Motor neuron (in vitro differentiated cells): ENCODE results near the gene ITCH. TPM values are rescaled to one million over a fixed set of nuclear protein-coding genes. Genes with fewer than 3 reads are reported as not detected.
"Not testable (repeated sequence)": the region's sequence is repeated elsewhere in the genome, so short reads cannot be mapped to it uniquely, and the experiment has no call there.

Experiments used
- ATAC-seq, 8 experiments: fragments of 200-7000 bp; cut with Tn5 transposase; replicated peaks in 6 of 8; 2 replicates each; pipeline ENCODE4 v1.8.0; 2021; ENCODE audit warnings: mild to moderate bottlenecking in 8 of 8, moderate library complexity in 8 of 8
- H3K27ac ChIP-seq, 2 donors: fragments of 250-450 bp; sonication (Bioruptor Pico); 2 replicates each; pipeline ENCODE4 v1.9.0; 2021; ENCODE audit warnings: antibody characterized with exemption in 2 of 2, mild to moderate bottlenecking in 2 of 2, moderate library complexity in 1 of 2
- H3K4me1 ChIP-seq, 2 donors: fragments of 250-450 bp; sonication (Bioruptor Pico); replicated peaks in 1 of 2; 2 replicates each; pipeline ENCODE4 v1.6.1; 2021; ENCODE audit warnings: antibody characterized with exemption in 2 of 2, mild to moderate bottlenecking in 2 of 2, moderate library complexity in 1 of 2
- H3K4me3 ChIP-seq, 5 donors: fragments of 250-450 bp; sonication (Bioruptor Pico); 2 replicates each; pipeline ENCODE4 v1.9.0; 2021; ENCODE audit warnings: antibody characterized with exemption in 5 of 5, mild to moderate bottlenecking in 5 of 5, moderate library complexity in 4 of 5
- WGBS, 10 experiments: fragments of 450-650 bp; shearing (Covaris generic); methylation state at CpG; one replicate each; pipeline ENCODE4 v1.0.0; 2022; 5-methylcytosine and 5-hydroxymethylcytosine counted together
- in situ Hi-C, 9 experiments: fragments of 400-800 bp; cut with MboI; loops; one replicate each; pipeline ENCODE4 v1.15.0; 2021; ENCODE audit warnings: low sequenced_read_pairs in 9 of 9, low pct_unique_long_range_greater_than_20kb in 2 of 9; ENCODE audit not compliant: unreplicated experiment in 9 of 9
- total RNA-seq, 8 experiments: library from RNA; unstranded; fragments of 300-600 nt; gene quantifications; 2 replicates each; pipeline versions ENCODE4 v1.2.3 to v1.2.4, GENCODE V29; 2022

ITCH gene
- total RNA-seq, 8 experiments from 2014 or later: 27.4 to 111 (median 39.0) TPM

DNA sequence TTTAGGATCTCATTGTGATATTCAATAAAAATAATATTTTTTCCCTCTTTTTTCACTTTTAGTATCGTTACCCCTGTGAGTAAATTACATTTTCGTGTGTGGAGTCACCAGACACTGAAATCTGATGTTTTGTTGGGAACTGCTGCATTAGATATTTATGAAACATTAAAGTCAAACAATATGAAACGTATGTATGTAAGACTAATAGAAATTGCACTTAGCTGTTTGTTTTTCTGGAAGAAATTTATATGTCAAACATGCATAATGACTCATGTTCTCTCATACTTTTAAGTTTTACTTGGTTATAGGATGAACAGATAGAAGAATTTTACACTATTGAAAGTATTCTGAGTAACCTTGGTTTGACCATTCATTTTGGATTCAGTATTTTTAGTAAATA, 49.4 kb downstream of the ITCH start:
- Histone ChIP-seq H3K4me3 (no peak overlapping the region), H3K27ac (no peak overlapping the region), H3K4me1 (no peaks in the 10 kb centered on the region)
- no peak for ATAC-seq
- 79 to 100% (median 93%) methylated on average over 2 to 3 of the region's 3 CpGs for WGBS, 10 experiments
- in situ Hi-C loops: loop anchor here in 1 of 9 experiments (25.0 kb wide), 1 partner anchor 100 kb away; the partner anchor contains the start of gene AHCY

DNA sequence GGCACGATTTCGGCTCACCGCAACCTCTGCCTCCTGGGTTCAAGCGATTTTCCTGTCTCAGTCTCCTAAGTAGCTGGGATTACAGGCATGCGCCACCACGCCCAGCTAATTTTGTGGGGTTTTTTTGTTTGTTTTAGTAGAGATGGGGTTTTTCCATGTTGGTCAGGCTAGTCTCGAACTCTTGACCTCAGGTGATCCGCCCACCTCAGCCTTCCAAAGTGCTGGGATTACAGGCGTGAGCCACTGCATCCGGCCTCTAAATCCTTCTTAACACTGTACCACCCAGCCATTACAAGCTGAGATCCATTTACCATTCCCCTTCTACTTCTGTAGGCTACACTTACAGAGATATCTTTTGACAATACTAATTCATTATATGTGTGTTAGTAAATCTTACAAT, 51.5 kb downstream of the ITCH start:
- not testable (repeated sequence) for H3K27ac ChIP-seq, H3K4me3 ChIP-seq, ATAC-seq, H3K4me1 ChIP-seq
- WGBS, 10 experiments: 92 to 100% (median 100%) methylated on average over 1 to 5 of the region's 10 CpGs; no CpG with 5 or more reads in 2 of the 10 experiments
- in situ Hi-C loops: loop anchor here in 1 of 9 experiments (25.0 kb wide), 1 partner anchor 102 kb away; the partner anchor contains the start of gene AHCY

DNA sequence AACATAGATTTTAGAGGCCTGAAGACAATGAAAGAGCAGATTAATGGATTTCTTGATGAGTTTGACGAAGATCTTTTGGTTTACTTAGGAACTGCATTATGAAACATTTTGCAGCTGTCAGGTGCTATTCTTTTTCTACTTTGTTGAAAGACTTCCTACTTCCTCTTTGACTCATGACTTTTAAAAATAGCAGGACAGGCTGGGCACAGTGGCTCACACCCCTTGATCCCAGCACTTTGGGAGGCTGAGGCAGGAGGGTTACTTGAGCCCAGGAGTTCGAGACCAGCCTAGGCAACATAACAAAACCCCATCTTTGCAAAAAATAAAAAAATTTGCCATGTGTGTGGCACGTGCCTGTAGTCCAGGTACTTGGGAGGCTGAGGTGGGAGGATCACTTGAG, 52.0 kb downstream of the ITCH start:
- ATAC-seq: no peak
- H3K4me3 ChIP-seq: no peak overlapping the region
- 77 to 100% (median 95%) methylated on average over 1 to 3 of the region's 3 CpGs; no CpG with 5 or more reads in 1 of the 10 experiments for WGBS, 10 experiments
- in situ Hi-C loops: loop anchor here in 1 of 9 experiments (25.0 kb wide), 1 partner anchor 103 kb away; the partner anchor contains the start of gene AHCY
- H3K27ac ChIP-seq: no peak overlapping the region
- no peaks in the 10 kb centered on the region for H3K4me1 ChIP-seq

GRCh38 chr20:34420146-34420545, 57.1 kb downstream of the ITCH start:
- H3K4me1 ChIP-seq: no peaks in the 10 kb centered on the region
- no peak overlapping the region for H3K4me3 ChIP-seq
- ATAC-seq: peak in 4 of 8 experiments; percentile 14 to 54 (median 42)
- in situ Hi-C loops: loop anchor here in 1 of 9 experiments (25.0 kb wide), 1 partner anchor 108 kb away; the partner anchor contains the start of gene AHCY
- WGBS, 10 experiments: 57 to 100% (median 80%) methylated on average over 1 of the region's 1 CpG; no CpG with 5 or more reads in 2 of the 10 experiments
- no peak overlapping the region for H3K27ac ChIP-seq

DNA sequence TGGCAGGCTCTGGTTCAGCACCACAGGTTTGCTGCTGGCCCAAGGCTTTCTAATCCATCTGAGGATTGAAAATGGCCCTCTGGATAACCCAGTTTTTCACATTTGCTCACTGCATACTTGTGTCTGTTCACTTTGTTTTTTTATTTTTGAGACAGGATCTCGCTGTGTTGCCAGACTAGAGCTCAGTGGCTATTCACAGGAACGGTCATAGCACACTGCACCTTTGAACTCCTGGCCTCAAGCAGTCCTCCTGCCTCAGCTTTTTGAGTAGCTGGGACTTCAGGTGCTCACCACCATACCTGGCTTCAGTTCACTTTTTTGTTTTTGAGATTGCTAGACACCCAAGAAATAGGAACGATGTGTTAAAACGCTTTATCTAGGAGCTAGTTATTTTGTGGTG, 57.9 kb downstream of the ITCH start:
- 84 to 100% (median 100%) methylated on average over 1 to 3 of the region's 4 CpGs; no CpG with 5 or more reads in 3 of the 10 experiments for WGBS, 10 experiments

GRCh38 chr20:34421766-34422466, 58.8 kb downstream of the ITCH start:
- in situ Hi-C loops: loop anchor here in 1 of 9 experiments (25.0 kb wide), 1 partner anchor 110 kb away; the partner anchor contains the start of gene AHCY
- Histone ChIP-seq H3K4me1 (no peaks in the 10 kb centered on the region), H3K4me3 (no peak overlapping the region), H3K27ac (no peak overlapping the region)
- 92 to 100% (median 100%) methylated on average over 1 to 2 of the region's 2 CpGs; no CpG with 5 or more reads in 5 of the 10 experiments for WGBS, 10 experiments
- ATAC-seq: no peak

More for the DNA sequence above, 57.9 kb downstream of the ITCH start:
- Histone ChIP-seq H3K4me1 (no peaks in the 10 kb centered on the region), H3K27ac (no peak overlapping the region), H3K4me3 (no peak overlapping the region)
- in situ Hi-C loops: loop anchor here in 1 of 9 experiments (25.0 kb wide), 1 partner anchor 109 kb away; the partner anchor contains the start of gene AHCY
- ATAC-seq: no peak

DNA sequence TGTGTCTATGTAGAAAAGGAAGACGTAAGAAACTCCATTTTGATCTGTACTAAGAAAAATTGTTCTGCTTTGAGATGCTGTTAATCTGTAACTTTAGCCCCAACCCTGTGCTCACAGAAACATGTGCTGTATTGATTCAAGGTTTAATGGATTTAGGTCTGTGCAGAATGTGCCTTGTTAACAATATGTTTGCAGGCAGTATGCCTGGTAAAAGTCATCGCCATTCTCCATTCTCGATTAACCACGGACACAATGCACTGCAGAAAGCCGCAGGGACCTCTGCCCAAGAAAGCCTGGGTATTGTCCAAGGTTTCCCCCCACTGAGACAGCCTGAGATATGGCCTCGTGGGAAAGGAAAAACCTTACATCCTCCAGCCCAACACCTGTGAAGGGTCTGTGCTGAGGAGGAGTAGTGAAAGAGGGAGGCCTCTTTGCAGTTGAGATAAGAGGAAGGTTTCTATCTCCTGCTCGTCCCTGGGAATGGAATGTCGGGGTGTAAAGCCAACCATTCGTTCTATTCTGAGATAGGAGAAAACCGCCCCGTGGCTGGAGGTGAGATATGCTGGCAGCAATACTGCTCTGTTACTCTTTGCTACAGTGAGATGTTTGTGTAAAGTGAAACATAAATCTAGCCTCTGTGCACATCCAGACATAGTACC, 62.1 kb downstream of the ITCH start:
- in situ Hi-C loops, ATAC-seq, H3K4me1 ChIP-seq, H3K27ac ChIP-seq, H3K4me3 ChIP-seq: not testable (repeated sequence)
- WGBS, 10 experiments: 40 to 95% (median 73%) methylated on average over 1 to 7 of the region's 11 CpGs; no CpG with 5 or more reads in 2 of the 10 experiments

DNA sequence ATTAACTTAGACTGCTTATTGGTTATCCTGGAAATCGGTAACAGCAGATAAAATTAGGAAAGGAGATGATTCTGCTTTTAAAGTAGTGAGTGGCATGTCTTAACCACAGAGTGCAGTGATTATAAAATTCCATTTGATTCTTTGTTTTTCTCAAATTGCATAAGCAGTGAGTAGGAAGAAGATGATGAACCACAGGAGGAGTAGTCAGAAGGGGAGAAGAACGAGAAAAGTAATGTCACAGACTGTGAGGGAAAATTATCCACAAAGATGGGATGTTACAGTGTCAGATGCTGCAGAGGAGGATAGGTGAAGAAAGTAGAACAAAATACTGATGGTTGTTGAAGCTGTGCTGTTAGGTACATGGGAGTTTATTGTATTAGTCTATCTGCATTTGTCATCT, 63.0 kb downstream of the ITCH start:
- no peak for ATAC-seq
- Histone ChIP-seq H3K4me3 (no peak overlapping the region), H3K4me1 (no peaks in the 10 kb centered on the region), H3K27ac (no peak overlapping the region)
- 17 to 100% (median 93%) methylated on average over 1 to 2 of the region's 2 CpGs for WGBS, 10 experiments
- in situ Hi-C loops: no loop called here

- H3K27ac ChIP-seq: no peak overlapping the region
- in situ Hi-C loops: no loop called here
- WGBS, 10 experiments: 10 to 92% (median 61%) methylated on average over 2 to 3 of the region's 3 CpGs; no CpG with 5 or more reads in 2 of the 10 experiments
Measured at GRCh38 chr20:34427331-34427730, 64.3 kb downstream of the ITCH start.

GRCh38 chr20:34427784-34428183, 64.7 kb downstream of the ITCH start:
- no peak overlapping the region for H3K4me3 ChIP-seq
- in situ Hi-C loops: no loop called here
- no peak for ATAC-seq
- H3K4me1 ChIP-seq: no peaks in the 10 kb centered on the region
- H3K27ac ChIP-seq: no peak overlapping the region

More at GRCh38 chr20:34427331-34427730, 64.3 kb downstream of the ITCH start:
- no peak for ATAC-seq
- H3K4me1 ChIP-seq: no peaks in the 10 kb centered on the region
- no peak overlapping the region for H3K4me3 ChIP-seq

GRCh38 chr20:34431168-34431567, 68.1 kb downstream of the ITCH start:
- in situ Hi-C loops: no loop called here
- no peaks in the 10 kb centered on the region for H3K4me1 ChIP-seq
- no peak overlapping the region for H3K4me3 ChIP-seq
- no peak overlapping the region for H3K27ac ChIP-seq
- WGBS, 10 experiments: 67 to 100% (median 100%) methylated on average over 1 to 3 of the region's 3 CpGs; no CpG with 5 or more reads in 3 of the 10 experiments
- ATAC-seq: no peak

GRCh38 chr20:34432663-34433062, 69.6 kb downstream of the ITCH start:
- in situ Hi-C loops, ATAC-seq: not testable (repeated sequence)
- 91 to 100% (median 100%) methylated on average over 1 to 6 of the region's 6 CpGs; no CpG with 5 or more reads in 3 of the 10 experiments for WGBS, 10 experiments

GRCh38 chr20:34433391-34433790, 70.3 kb downstream of the ITCH start:
- WGBS, 10 experiments: 92 to 100% (median 100%) methylated on average over 1 to 5 of the region's 5 CpGs; no CpG with 5 or more reads in 1 of the 10 experiments
- no peak for ATAC-seq
- Histone ChIP-seq H3K4me3 (no peak overlapping the region), H3K4me1 (no peaks in the 10 kb centered on the region), H3K27ac (no peak overlapping the region)
- in situ Hi-C loops: no loop called here

More at GRCh38 chr20:34432663-34433062, 69.6 kb downstream of the ITCH start:
- not testable (repeated sequence) for H3K4me1 ChIP-seq, H3K27ac ChIP-seq, H3K4me3 ChIP-seq
